Ishikawa (cell line): Measurements from ENCODE around the gene MYO5A.

Source experiments
- CEBPB ChIP-seq: IDR thresholded peaks from 2 replicates; pipeline ENCODE4 v1.6.1; 2012
- CREB1 ChIP-seq: IDR thresholded peaks from 2 replicates; pipeline ENCODE4 v1.6.1; 2012; ENCODE audit warnings: low read depth
- EGR1 ChIP-seq: IDR thresholded peaks from 2 replicates; pipeline ENCODE4 v1.6.1; 2012
- EP300 ChIP-seq: IDR thresholded peaks from 2 replicates; pipeline ENCODE4 v1.6.1; 2012; ENCODE audit warnings: borderline replicate concordance
- FOXM1 ChIP-seq: IDR thresholded peaks from 2 replicates; pipeline ENCODE4 v1.6.1; 2012; ENCODE audit warnings: low read depth, borderline replicate concordance
- MAX ChIP-seq: IDR thresholded peaks from 2 replicates; pipeline ENCODE4 v1.6.1; 2012
- NFIC ChIP-seq: IDR thresholded peaks from 2 replicates; pipeline ENCODE4 v1.6.1; 2012
- RAD21 ChIP-seq: IDR thresholded peaks from 2 replicates; pipeline ENCODE4 v1.6.1; 2012; ENCODE audit warnings: low read depth
- REST ChIP-seq: IDR thresholded peaks from 2 replicates; pipeline ENCODE4 v1.6.1; 2012; ENCODE audit warnings: low read depth, mild to moderate bottlenecking
- TAF1 ChIP-seq: IDR thresholded peaks from 2 replicates; pipeline ENCODE4 v1.6.1; 2012; ENCODE audit warnings: low read depth, mild to moderate bottlenecking
- TCF12 ChIP-seq: IDR thresholded peaks from 2 replicates; pipeline ENCODE4 v1.6.1; 2012; ENCODE audit warnings: low read depth
- TEAD4 ChIP-seq: IDR thresholded peaks from 2 replicates; pipeline ENCODE4 v1.6.1; 2012
- USF1 ChIP-seq: IDR thresholded peaks from 2 replicates; pipeline ENCODE4 v1.6.1; 2012
- YY1 ChIP-seq: IDR thresholded peaks from 2 replicates; pipeline ENCODE4 v1.6.1; 2012; ENCODE audit warnings: low read depth
- ZBTB7A ChIP-seq: IDR thresholded peaks from 2 replicates; pipeline ENCODE4 v1.6.1; 2012; ENCODE audit warnings: low read depth

Gene MYO5A

GRCh38 chr15:52448011-52448890 lies 80.4 kb downstream of the MYO5A start:
- no peak for TF ChIP-seq NFIC
- TF ChIP-seq CEBPB: no peak
- no peak for TF ChIP-seq TEAD4
- no peak for TF ChIP-seq TAF1
- no peak for TF ChIP-seq USF1
- no peak for TF ChIP-seq EP300
- TF ChIP-seq YY1: no peak
- TF ChIP-seq ZBTB7A: no peak
- TF ChIP-seq MAX: no peak
- TF ChIP-seq FOXM1: no peak
- TF ChIP-seq REST: no peak
- TF ChIP-seq TCF12: no peak
- no peak for TF ChIP-seq CREB1
- TF ChIP-seq EGR1: no peak
- no peak for TF ChIP-seq RAD21

- TF ChIP-seq CEBPB (no peak), RAD21 (no peak), NFIC (no peak), TEAD4 (no peak), EGR1 (no peak), CREB1 (no peak), USF1 (no peak), TCF12 (no peak), MAX (no peak), YY1 (no peak)
These were observed 82.7 kb downstream of the MYO5A start for GRCh38 chr15:52445954-52446353.

- TF ChIP-seq TAF1 (no peak), MAX (no peak), FOXM1 (no peak), EP300 (no peak), YY1 (no peak), TEAD4 (no peak), RAD21 (no peak), EGR1 (no peak), ZBTB7A (no peak), TCF12 (no peak), CREB1 (no peak), USF1 (no peak), CEBPB (no peak)
These were observed 83.1 kb downstream of the MYO5A start for GRCh38 chr15:52445553-52445952.

GRCh38 chr15:52441841-52442240 lies 86.8 kb downstream of the MYO5A start:
- no peak for TF ChIP-seq EP300
- no peak for TF ChIP-seq MAX
- no peak for TF ChIP-seq REST
- TF ChIP-seq TAF1: no peak
- TF ChIP-seq NFIC: no peak
- no peak for TF ChIP-seq EGR1
- no peak for TF ChIP-seq YY1
- TF ChIP-seq FOXM1: no peak
- no peak for TF ChIP-seq RAD21

- TF ChIP-seq TEAD4: no peak
- TF ChIP-seq YY1: no peak
- no peak for TF ChIP-seq NFIC
- TF ChIP-seq FOXM1: no peak
- TF ChIP-seq MAX: no peak
- no peak for TF ChIP-seq CREB1
- no peak for TF ChIP-seq REST
- TF ChIP-seq RAD21: no peak
- TF ChIP-seq EP300: no peak
- no peak for TF ChIP-seq USF1
- no peak for TF ChIP-seq EGR1
- no peak for TF ChIP-seq TAF1
- TF ChIP-seq CEBPB: no peak
- TF ChIP-seq ZBTB7A: no peak
These were observed 87.7 kb downstream of the MYO5A start for GRCh38 chr15:52440946-52441345.
